ENCODE data around the gene ZNF587. TPM values are rescaled to one million over a fixed set of nuclear protein-coding genes. Genes with fewer than 3 reads are reported as not detected.
"Not testable (repeated sequence)": the region's sequence is repeated elsewhere in the genome, so short reads cannot be mapped to it uniquely, and the experiment has no call there.

Gene ZNF587
- total and polyA plus RNA-seq, 10 donors, result 3.9 to 46.5 (median 33.9) TPM

GRCh38 chr19:57847164-57847563, 2.5 kb upstream of the ZNF587 start:
- H3K27me3 ChIP-seq (replicated peaks in 1 of 7); DNase-seq; H3K9me3 ChIP-seq; intact Hi-C loops (cut with DNase I; ENCODE audit: low total_unique reads); H3K4me3 ChIP-seq: not testable (repeated sequence)
- peaks cover 0 to 32% (median 20%) of the 10 kb centered on the region in 6 donors for H3K4me1 ChIP-seq
- peak in 1 of 3 donors; percentile 30 for TF ChIP-seq POLR2AphosphoS5 (IDR thresholded peaks at IDR 0.05)
- H3K27ac ChIP-seq, result peak overlapping the region in 5 of 8 donors; percentile 22 to 55 (median 40)
- WGBS, 5 donors, result 61 to 87% (median 66%) methylated on average over 3 of the region's 3 CpGs
- H3K36me3 ChIP-seq, result peaks cover 0 to 45% (median 9%) of the 10 kb centered on the region in 6 donors

- Histone ChIP-seq H3K4me3 (peak overlapping the region in 5 of 8 donors; percentile 70 to 87 (median 73)), H3K36me3 (peaks cover 0 to 45% (median 3%) of the 10 kb centered on the region in 6 donors), H3K4me1 (peaks cover 0 to 32% (median 20%) of the 10 kb centered on the region in 6 donors), H3K27ac (peak overlapping the region in 6 of 8 donors; percentile 80 to 91 (median 84))
- WGBS, 5 donors, result 92 to 100% (median 95%) methylated on average over 2 of the region's 2 CpGs
- H3K9me3 ChIP-seq; H3K27me3 ChIP-seq (replicated peaks in 1 of 7); intact Hi-C loops (cut with DNase I; ENCODE audit: low total_unique reads); DNase-seq: not testable (repeated sequence)
These were observed 445 bp upstream of the ZNF587 start for GRCh38 chr19:57849162-57849665.

- peak overlapping the region in 4 of 8 donors; percentile 80 to 91 (median 86) for H3K27ac ChIP-seq
- WGBS, 5 donors, result 22 to 43% (median 28%) methylated on average over 11 of the region's 11 CpGs
These were observed 926 bp downstream of the ZNF587 start for GRCh38 chr19:57850553-57851017.

GRCh38 chr19:57851812-57852603, 2.3 kb downstream of the ZNF587 start:
- DNase-seq; H3K4me3 ChIP-seq; intact Hi-C loops (cut with DNase I; ENCODE audit: low total_unique reads); H3K27me3 ChIP-seq (replicated peaks in 1 of 7); H3K27ac ChIP-seq: not testable (repeated sequence)
- WGBS, 5 donors, result 72 to 94% (median 91%) methylated on average over 4 to 5 of the region's 6 CpGs
- Histone ChIP-seq H3K4me1 (peaks cover 0 to 27% (median 17%) of the 10 kb centered on the region in 6 donors), H3K36me3 (peaks cover 0 to 47% (median 17%) of the 10 kb centered on the region in 6 donors), H3K9me3 (peaks cover 0 to 16% (median 0%) of the 10 kb centered on the region in 8 donors)

More at GRCh38 chr19:57850553-57851017, 926 bp downstream of the ZNF587 start:
- intact Hi-C loops (cut with DNase I; ENCODE audit: low total_unique reads), result no loop called here
- no peak for DNase-seq
- TF ChIP-seq CTCF (IDR thresholded peaks at IDR 0.05 in 8 of 11, conservative IDR thresholded peaks at IDR 0.05 in 3 of 11), result no peak
- TF ChIP-seq POLR2A (IDR thresholded peaks at IDR 0.05), result no peak
- TF ChIP-seq POLR2AphosphoS5 (IDR thresholded peaks at IDR 0.05), result no peak
- Histone ChIP-seq H3K27me3 (replicated peaks in 1 of 7) (no peaks in the 10 kb centered on the region), H3K4me3 (peak overlapping the region; percentile 70 to 87 (median 76)), H3K4me1 (peaks cover 0 to 32% (median 20%) of the 10 kb centered on the region in 6 donors), H3K36me3 (peaks cover 0 to 44% (median 5%) of the 10 kb centered on the region in 6 donors), H3K9me3 (peaks cover 0 to 7% (median 0%) of the 10 kb centered on the region in 8 donors)

GRCh38 chr19:57854117-57854516, 4.5 kb downstream of the ZNF587 start:
- WGBS, 5 donors, result 87 to 100% (median 91%) methylated on average over 1 to 2 of the region's 2 CpGs
- peaks cover 0 to 30% (median 8%) of the 10 kb centered on the region in 8 donors for H3K9me3 ChIP-seq
- DNase-seq; H3K4me3 ChIP-seq; H3K27me3 ChIP-seq (replicated peaks in 1 of 7); intact Hi-C loops (cut with DNase I; ENCODE audit: low total_unique reads); H3K27ac ChIP-seq: not testable (repeated sequence)
- peaks cover 0 to 23% (median 16%) of the 10 kb centered on the region in 6 donors for H3K4me1 ChIP-seq
- peaks cover 0 to 68% (median 33%) of the 10 kb centered on the region in 6 donors for H3K36me3 ChIP-seq

- 77 to 90% (median 85%) methylated on average over 3 of the region's 3 CpGs for WGBS, 5 donors
- peaks cover 0 to 93% (median 81%) of the 10 kb centered on the region in 8 donors for H3K9me3 ChIP-seq
These were observed 12.7 kb downstream of the ZNF587 start for GRCh38 chr19:57862351-57862750.

More at GRCh38 chr19:57862351-57862750, 12.7 kb downstream of the ZNF587 start:
- H3K27me3 ChIP-seq (replicated peaks in 1 of 7); DNase-seq; H3K4me3 ChIP-seq; intact Hi-C loops (cut with DNase I; ENCODE audit: low total_unique reads); H3K27ac ChIP-seq; H3K4me1 ChIP-seq: not testable (repeated sequence)
- peaks cover 20 to 100% (median 94%) of the 10 kb centered on the region in 6 donors for H3K36me3 ChIP-seq

All from spleen (tissue), 11 donors.